C4-2B (cell line): ENCODE measurements around the gene ZACN.

Experiments used
- H3K27ac ChIP-seq: fragments of 450-650 bp; 2 replicates; pipeline ENCODE4 v1.5.1; 2017
- CTCF ChIP-seq: fragments of 450-650 bp; conservative IDR thresholded peaks from 2 replicates; pipeline ENCODE4 v1.5.1; 2017; ENCODE audit warnings: mild to moderate bottlenecking
- ZFX ChIP-seq: fragments of 450-650 bp; IDR thresholded peaks from 2 replicates; pipeline ENCODE4 v1.6.1; 2017

The ZACN gene

DNA sequence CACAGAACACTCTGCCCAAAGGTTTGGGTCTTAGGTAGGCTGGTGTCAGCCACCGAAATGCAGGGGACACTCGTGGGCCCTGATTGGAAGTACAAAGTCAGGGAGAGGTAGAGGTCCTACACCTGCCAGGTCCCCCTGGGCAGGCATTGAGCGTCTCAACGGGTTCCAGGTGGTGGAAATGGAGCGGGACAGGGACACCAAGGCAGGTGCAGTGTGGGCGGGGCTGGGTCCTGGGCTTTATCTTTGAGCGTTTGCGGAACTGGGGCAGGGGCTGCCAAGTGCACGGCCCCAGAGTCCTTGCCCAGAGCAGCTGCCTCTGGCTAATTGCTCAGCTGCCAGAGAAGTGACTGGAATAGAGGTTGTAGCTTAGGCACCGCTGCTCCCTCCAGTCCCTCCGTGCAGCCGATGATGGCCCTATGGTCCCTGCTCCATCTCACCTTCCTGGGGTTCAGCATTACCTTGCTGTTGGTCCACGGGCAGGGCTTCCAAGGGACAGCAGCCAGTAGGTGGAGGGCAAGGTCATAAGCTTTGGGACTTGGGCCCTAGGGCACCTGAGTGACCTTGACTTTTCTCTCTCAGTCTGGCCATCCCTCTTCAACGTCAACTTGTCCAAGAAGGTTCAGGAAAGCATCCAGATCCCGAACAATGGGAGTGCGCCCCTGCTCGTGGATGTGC is at the start of gene ZACN:
Gene ZACN (plus strand): TSS at position 323 of the 675 bp plus-strand sequence. CDS start 83 bp downstream, at position 406.
- TF ChIP-seq CTCF (no peak), ZFX (no peak)

DNA sequence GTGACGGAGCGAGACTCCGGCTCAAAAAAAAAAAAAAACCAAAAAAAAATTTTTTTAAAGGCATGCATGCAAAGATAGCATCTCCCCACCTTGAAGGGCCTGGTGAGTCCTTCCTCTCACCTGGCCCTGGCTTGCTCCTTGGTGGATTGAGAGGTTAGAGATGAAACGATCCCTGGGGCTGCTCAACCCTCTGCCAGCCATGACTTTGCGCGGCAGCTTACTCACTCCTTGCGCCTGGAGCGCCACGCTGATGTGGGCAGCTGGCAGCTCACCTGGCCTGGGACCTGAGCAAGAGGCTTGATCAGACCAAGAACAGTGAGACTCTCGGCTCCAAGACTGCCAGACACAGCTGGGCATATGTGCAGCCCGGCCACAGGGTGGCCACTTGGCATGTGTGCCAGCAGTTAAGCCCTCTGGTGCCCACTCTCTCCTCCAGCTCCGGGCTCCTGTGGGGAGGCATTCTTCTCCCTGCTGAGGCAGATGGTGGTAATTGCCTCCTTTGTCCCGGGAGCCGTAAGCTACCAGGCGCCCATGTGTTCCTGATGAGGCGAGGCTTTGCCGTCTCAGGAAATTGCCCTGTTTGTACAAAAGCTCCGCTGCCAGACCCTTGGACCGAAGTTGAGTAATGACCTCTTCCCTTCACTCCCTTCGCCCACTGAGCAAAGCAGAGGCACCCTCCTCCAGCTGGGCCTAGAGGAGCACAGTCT is 46.8 kb upstream of the ZACN start:
- no peak overlapping the region for H3K27ac ChIP-seq
- TF ChIP-seq CTCF (no peak), ZFX (no peak)

More for the DNA sequence above, at the start of gene ZACN:
- no peak within 1 kb of the TSS for H3K27ac ChIP-seq

DNA sequence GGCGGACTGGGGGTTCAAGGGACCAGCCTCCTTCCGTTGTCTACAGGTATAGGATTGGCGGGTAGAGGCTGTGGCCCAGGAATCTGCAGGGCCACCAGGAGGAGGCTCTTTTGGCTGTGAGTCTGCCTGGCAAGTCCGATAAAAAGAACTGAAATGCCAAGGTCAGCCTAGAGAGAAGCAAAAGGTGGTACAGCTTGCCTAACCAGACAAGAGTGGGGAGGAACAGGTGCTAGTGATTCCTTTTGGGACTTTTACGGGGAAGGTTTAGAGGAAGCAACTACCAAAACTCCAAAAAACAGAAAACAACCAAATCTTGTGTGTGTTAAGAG is 46.2 kb upstream of the ZACN start:
- no peak overlapping the region for H3K27ac ChIP-seq

DNA sequence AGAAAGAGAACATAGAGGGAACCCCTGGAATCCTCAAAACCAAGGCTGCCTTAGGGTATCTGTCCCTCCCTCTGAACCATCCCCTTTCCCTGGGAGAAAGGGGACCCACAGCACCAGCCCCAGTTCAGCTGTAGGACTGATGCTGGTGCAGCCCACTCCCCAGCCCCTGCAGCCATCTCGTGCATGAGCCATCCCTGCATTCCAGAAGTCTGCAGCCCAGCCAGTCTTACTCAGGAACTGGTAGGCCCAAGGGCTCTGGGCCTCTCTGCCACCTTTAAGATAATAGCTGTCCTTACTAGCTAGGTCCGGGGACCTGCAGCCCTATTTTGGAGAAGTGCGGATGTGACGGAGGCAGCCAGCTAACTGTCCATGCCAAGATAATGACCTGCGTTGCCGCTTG is 45.8 kb upstream of the ZACN start:
- H3K27ac ChIP-seq, result no peak overlapping the region
- TF ChIP-seq ZFX, result no peak
- no peak for TF ChIP-seq CTCF

More for the DNA sequence above, 46.2 kb upstream of the ZACN start:
- TF ChIP-seq CTCF, result no peak
- no peak for TF ChIP-seq ZFX

DNA sequence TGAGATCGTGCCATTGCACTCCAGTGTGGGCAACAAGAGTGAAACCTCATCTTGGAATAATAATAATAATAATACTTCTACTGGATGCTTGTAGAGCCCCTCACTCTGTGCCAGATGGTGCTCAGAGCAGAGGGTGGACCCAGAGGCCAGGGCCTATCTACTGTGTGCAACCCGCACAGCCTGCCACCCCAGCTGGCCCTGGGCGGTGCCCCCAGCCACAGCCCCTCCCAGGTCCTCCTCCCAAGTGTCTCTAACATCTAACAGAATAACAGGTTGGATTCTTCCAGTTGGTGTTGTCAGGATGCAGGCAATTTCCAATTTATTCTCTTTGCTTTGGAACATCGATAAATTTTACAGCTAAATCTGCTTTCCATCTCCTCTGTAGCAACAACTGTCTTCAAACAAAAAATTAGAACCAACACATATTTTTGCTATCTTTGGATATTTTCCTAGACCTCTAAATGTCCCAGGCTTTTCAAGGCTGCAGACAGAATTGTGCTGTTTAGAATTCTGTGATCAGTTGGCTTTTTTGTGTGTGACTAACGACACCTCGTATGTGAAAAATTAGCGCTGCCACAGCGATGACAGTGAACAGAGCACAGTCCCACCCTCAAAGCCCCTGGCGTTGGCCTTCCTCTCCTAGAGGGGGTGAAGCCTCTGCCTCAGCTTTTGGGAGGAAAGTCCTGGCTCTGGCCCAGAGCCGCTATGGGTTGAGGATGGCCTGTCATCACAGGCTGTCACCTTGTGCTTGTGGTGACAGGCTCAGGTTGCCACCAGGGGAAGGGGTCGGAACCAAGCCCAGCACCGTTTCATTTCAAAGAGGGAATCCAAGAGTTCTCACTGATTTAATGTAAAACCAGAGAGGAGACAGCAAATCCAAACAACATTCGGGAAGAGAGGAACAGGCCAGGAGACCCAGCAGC is 44.3 kb upstream of the ZACN start:
- no peak overlapping the region for H3K27ac ChIP-seq
- TF ChIP-seq CTCF (no peak), ZFX (no peak)

DNA sequence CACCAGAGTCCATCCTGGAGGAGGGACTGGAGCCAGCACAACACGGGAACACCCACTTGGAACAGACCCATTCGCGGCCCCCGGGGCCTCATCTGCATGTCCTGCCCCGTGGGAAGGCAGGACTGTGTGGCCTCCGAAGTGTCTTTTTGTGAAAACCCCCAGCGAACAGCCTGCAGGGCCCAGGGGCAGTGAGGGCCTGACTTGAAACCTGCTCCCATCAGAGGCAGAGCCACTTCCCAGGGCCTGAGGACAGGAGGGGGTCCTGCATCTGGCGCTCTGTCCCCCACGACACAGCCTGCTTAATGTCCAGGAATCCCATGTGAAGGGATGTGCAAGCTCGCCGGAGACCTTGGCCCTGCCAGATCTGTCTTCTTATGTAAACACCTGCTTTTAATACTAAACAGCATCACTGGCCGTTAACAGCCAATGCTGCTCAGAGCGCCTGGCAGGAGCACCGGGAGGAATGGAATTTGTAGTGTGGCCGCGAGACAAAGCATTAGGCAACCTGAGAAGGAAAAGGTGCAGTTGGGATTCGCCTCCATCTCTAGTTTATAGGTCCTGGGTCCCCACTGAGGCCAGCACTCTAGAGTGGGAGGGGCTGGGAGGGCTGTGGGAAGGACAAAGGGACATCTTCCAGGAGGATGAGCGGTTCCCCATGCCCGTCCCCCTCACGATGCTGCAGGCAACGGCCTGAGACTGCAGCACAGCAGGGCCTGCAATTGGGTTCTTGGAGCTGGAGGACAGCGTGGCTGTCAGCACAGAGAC is 42.3 kb upstream of the ZACN start:
- no peak overlapping the region for H3K27ac ChIP-seq
- TF ChIP-seq ZFX (no peak), CTCF (no peak)
